Naive B cell (primary cell): ENCODE data around the gene TANC1. TPM values are rescaled to one million over a fixed set of nuclear protein-coding genes. Genes with fewer than 3 reads are reported as not detected.

Experiments
- ATAC-seq, 2 donors: fragments of 150-1000 bp; cut with Tn5 transposase; 2 replicates each; pipeline ENCODE4 v1.10.0; 2021; ENCODE audit warnings: low read depth in 2 of 2, mild to moderate bottlenecking in 2 of 2, moderate library complexity in 2 of 2
- DNase-seq: peaks from one replicate; pipeline ENCODE4 v3.0.0; 2022
- H3K27ac Mint-ChIP-seq, 6 donors: one replicate each; pipeline ENCODE4 v1.8.0; 2020 to 2022; ENCODE audit warnings: mild to moderate bottlenecking in 6 of 6, mixed read lengths in 6 of 6, moderate library complexity in 5 of 6, inconsistent platforms in 2 of 6
- H3K27me3 Mint-ChIP-seq, 3 donors: one replicate each; pipeline ENCODE4 v1.8.0; 2021 to 2022; ENCODE audit warnings: mixed read lengths in 3 of 3, mild to moderate bottlenecking in 1 of 3
- H3K36me3 Mint-ChIP-seq, 2 donors: one replicate each; pipeline ENCODE4 v1.8.0; 2020 to 2022; ENCODE audit warnings: mixed read lengths in 2 of 2, inconsistent platforms in 1 of 2, mild to moderate bottlenecking in 1 of 2
- H3K4me1 Mint-ChIP-seq, 3 donors: one replicate each; pipeline ENCODE4 v1.8.0; 2020 to 2022; ENCODE audit warnings: mixed read lengths in 3 of 3, inconsistent platforms in 1 of 3, mild to moderate bottlenecking in 1 of 3, moderate library complexity in 1 of 3
- H3K4me3 Mint-ChIP-seq, 8 donors: one replicate each; pipeline ENCODE4 v1.8.0; 2020 to 2022; ENCODE audit warnings: mild to moderate bottlenecking in 8 of 8, mixed read lengths in 8 of 8, moderate library complexity in 8 of 8, inconsistent platforms in 2 of 8
- H3K9me3 Mint-ChIP-seq, 7 donors: one replicate each; pipeline ENCODE4 v1.8.0; 2020 to 2022; ENCODE audit warnings: mixed read lengths in 7 of 7, mild to moderate bottlenecking in 5 of 7, inconsistent platforms in 2 of 7, moderate library complexity in 1 of 7
- polyA plus RNA-seq, 6 donors: library from polyadenylated mRNA; unstranded; fragments of 300-500 nt; fragmentation: Illumina TruSeq; gene quantifications; one replicate each; pipeline ENCODE4 v1.2.3, GENCODE V29; 2021; ENCODE audit warnings: low read depth in 6 of 6

Gene TANC1
- polyA plus RNA-seq, 6 donors from 2014 or later = 0.05 to 0.16 (median 0.09) TPM; not detected in 2

- Mint-ChIP-seq H3K4me3 (no peak overlapping the region), H3K27me3 (no peaks in the 10 kb centered on the region), H3K36me3 (no peaks in the 10 kb centered on the region), H3K9me3 (no peaks in the 10 kb centered on the region), H3K27ac (no peak overlapping the region), H3K4me1 (peaks cover 0 to 3% (median 0%) of the 10 kb centered on the region in 3 donors)
- no peak for ATAC-seq
- DNase-seq = no peak
Measured at GRCh38 chr2:159199236-159199635, 230.8 kb downstream of the TANC1 start.

- H3K4me1 Mint-ChIP-seq = peaks cover 0 to 3% (median 0%) of the 10 kb centered on the region in 3 donors
- no peak for ATAC-seq
- no peaks in the 10 kb centered on the region for H3K36me3 Mint-ChIP-seq
- no peaks in the 10 kb centered on the region for H3K9me3 Mint-ChIP-seq
- H3K27ac Mint-ChIP-seq = peak overlapping the region in 2 of 6 donors; percentile 31 to 82
- no peak overlapping the region for H3K4me3 Mint-ChIP-seq
- no peak for DNase-seq
- no peaks in the 10 kb centered on the region for H3K27me3 Mint-ChIP-seq
Measured at GRCh38 chr2:159199761-159200465, 231.5 kb downstream of the TANC1 start.

GRCh38 chr2:159200498-159200897, 232.1 kb downstream of the TANC1 start:
- no peak for DNase-seq
- H3K4me1 Mint-ChIP-seq = peaks cover 0 to 3% (median 0%) of the 10 kb centered on the region in 3 donors
- no peak overlapping the region for H3K4me3 Mint-ChIP-seq
- peak overlapping the region in 1 of 6 donors; percentile 80 for H3K27ac Mint-ChIP-seq
- no peaks in the 10 kb centered on the region for H3K36me3 Mint-ChIP-seq
- no peaks in the 10 kb centered on the region for H3K27me3 Mint-ChIP-seq
- no peaks in the 10 kb centered on the region for H3K9me3 Mint-ChIP-seq
- ATAC-seq = no peak

GRCh38 chr2:159201360-159202063, 233.1 kb downstream of the TANC1 start:
- no peak for DNase-seq
- no peak overlapping the region for H3K4me3 Mint-ChIP-seq
- ATAC-seq = peak; percentile 56 to 91
- no peaks in the 10 kb centered on the region for H3K9me3 Mint-ChIP-seq
- H3K36me3 Mint-ChIP-seq = no peaks in the 10 kb centered on the region
- peaks cover 0 to 3% (median 0%) of the 10 kb centered on the region in 3 donors for H3K4me1 Mint-ChIP-seq
- no peaks in the 10 kb centered on the region for H3K27me3 Mint-ChIP-seq
- peak overlapping the region in 2 of 6 donors; percentile 80 to 88 for H3K27ac Mint-ChIP-seq

- H3K36me3 Mint-ChIP-seq = no peaks in the 10 kb centered on the region
- peak overlapping the region in 1 of 6 donors; percentile 37 for H3K27ac Mint-ChIP-seq
- H3K4me3 Mint-ChIP-seq = no peak overlapping the region
- H3K9me3 Mint-ChIP-seq = no peaks in the 10 kb centered on the region
- ATAC-seq = no peak
- H3K27me3 Mint-ChIP-seq = no peaks in the 10 kb centered on the region
- DNase-seq = no peak
- peaks cover 0 to 3% (median 0%) of the 10 kb centered on the region in 3 donors for H3K4me1 Mint-ChIP-seq
Measured at GRCh38 chr2:159202568-159203071, 234.2 kb downstream of the TANC1 start.

- H3K9me3 Mint-ChIP-seq = no peaks in the 10 kb centered on the region
- no peaks in the 10 kb centered on the region for H3K36me3 Mint-ChIP-seq
- H3K27ac Mint-ChIP-seq = no peak overlapping the region
- DNase-seq (no peak), ATAC-seq (no peak)
- peaks cover under 1 to 9% (median 5%) of the 10 kb centered on the region in 3 donors for H3K4me1 Mint-ChIP-seq
- H3K4me3 Mint-ChIP-seq = no peak overlapping the region
- no peaks in the 10 kb centered on the region for H3K27me3 Mint-ChIP-seq
Measured at GRCh38 chr2:159204381-159205144, 236.1 kb downstream of the TANC1 start.

GRCh38 chr2:159206736-159207380, 238.4 kb downstream of the TANC1 start:
- no peaks in the 10 kb centered on the region for H3K27me3 Mint-ChIP-seq
- no peak overlapping the region for H3K27ac Mint-ChIP-seq
- H3K36me3 Mint-ChIP-seq = no peaks in the 10 kb centered on the region
- ATAC-seq (no peak), DNase-seq (no peak)
- no peak overlapping the region for H3K4me3 Mint-ChIP-seq
- peaks cover 7 to 14% (median 12%) of the 10 kb centered on the region in 3 donors for H3K4me1 Mint-ChIP-seq
- H3K9me3 Mint-ChIP-seq = no peaks in the 10 kb centered on the region

GRCh38 chr2:159208438-159208837, 240.0 kb downstream of the TANC1 start:
- peaks cover 7 to 14% (median 12%) of the 10 kb centered on the region in 3 donors for H3K4me1 Mint-ChIP-seq
- peak overlapping the region in 1 of 6 donors; percentile 33 for H3K27ac Mint-ChIP-seq

GRCh38 chr2:159209341-159210306, 241.2 kb downstream of the TANC1 start:
- no peaks in the 10 kb centered on the region for H3K27me3 Mint-ChIP-seq
- no peaks in the 10 kb centered on the region for H3K36me3 Mint-ChIP-seq
- no peaks in the 10 kb centered on the region for H3K9me3 Mint-ChIP-seq
- H3K27ac Mint-ChIP-seq = peak overlapping the region in 5 of 6 donors; percentile 22 to 79 (median 56)
- ATAC-seq (peak; percentile 76 to 84), DNase-seq (peak; percentile 6)
- peak overlapping the region in 5 of 8 donors; percentile 2 to 37 (median 22) for H3K4me3 Mint-ChIP-seq
- H3K4me1 Mint-ChIP-seq = peaks cover 7 to 14% (median 12%) of the 10 kb centered on the region in 3 donors

More at GRCh38 chr2:159208438-159208837, 240.0 kb downstream of the TANC1 start:
- no peak for DNase-seq
- Mint-ChIP-seq H3K9me3 (no peaks in the 10 kb centered on the region), H3K4me3 (no peak overlapping the region), H3K36me3 (no peaks in the 10 kb centered on the region), H3K27me3 (no peaks in the 10 kb centered on the region)
- ATAC-seq = no peak

GRCh38 chr2:159211447-159212396, 243.3 kb downstream of the TANC1 start:
- Mint-ChIP-seq H3K27ac (peak overlapping the region in 2 of 6 donors; percentile 22 to 59), H3K4me1 (peaks cover 7 to 14% (median 12%) of the 10 kb centered on the region in 3 donors), H3K4me3 (peak overlapping the region in 1 of 8 donors; percentile 33)

GRCh38 chr2:159213296-159213695, 244.9 kb downstream of the TANC1 start:
- Mint-ChIP-seq H3K4me1 (peaks cover 7 to 14% (median 12%) of the 10 kb centered on the region in 3 donors), H3K27me3 (peaks cover 0 to 3% (median 0%) of the 10 kb centered on the region in 3 donors), H3K4me3 (no peak overlapping the region), H3K36me3 (no peaks in the 10 kb centered on the region), H3K27ac (no peak overlapping the region), H3K9me3 (no peaks in the 10 kb centered on the region)
- ATAC-seq = no peak
- no peak for DNase-seq

More at GRCh38 chr2:159211447-159212396, 243.3 kb downstream of the TANC1 start:
- ATAC-seq = no peak
- Mint-ChIP-seq H3K27me3 (peaks cover 0 to 3% (median 0%) of the 10 kb centered on the region in 3 donors), H3K9me3 (no peaks in the 10 kb centered on the region), H3K36me3 (no peaks in the 10 kb centered on the region)
- no peak for DNase-seq
